ENCODE measurements around the gene ADAM33.

- TF ChIP-seq CTCF (conservative IDR thresholded peaks at IDR 0.05; ENCODE audit: low read depth, low read length) (no peak), EZH2 (IDR thresholded peaks at IDR 0.05; ENCODE audit: borderline replicate concordance, low read depth, low read length, poor library complexity, severe bottlenecking) (no peak)
Measured at GRCh38 chr20:3631534-3631933, 50.3 kb downstream of the ADAM33 start.

All from A673 (cell line).